Esophagus squamous epithelium (tissue), 5 donors: ENCODE results near the gene JOSD1. TPM values are rescaled to one million over a fixed set of nuclear protein-coding genes. Genes with fewer than 3 reads are reported as not detected.
A peak's percentile ranks its signal among the peaks of the same experiment; 100 is the strongest.

Source experiments
- DNase-seq: peaks from one replicate; lab custom pipeline; 2025; lab: John Stamatoyannopoulos, UW
- H3K27ac ChIP-seq, 4 donors: fragments of 200-600 bp; sonication (generic); one replicate each; pipeline ENCODE4 v1.5.1; 2016 to 2019; ENCODE audit warnings: mild to moderate bottlenecking in 1 of 4
- H3K27me3 ChIP-seq, 4 donors: fragments of 200-600 bp; sonication (generic); 1 replicate in 3 of 4; 2 replicates in 1 of 4; pipeline versions ENCODE4 v1.5.1 to v1.6.0; 2017 to 2021; ENCODE audit warnings: antibody characterized with exemption in 1 of 4
- H3K36me3 ChIP-seq, 3 donors: fragments of 200-600 bp; sonication (generic); one replicate each; pipeline ENCODE4 v1.5.1; 2016 to 2019
- H3K4me1 ChIP-seq, 3 donors: fragments of 200-600 bp; sonication (generic); one replicate each; pipeline ENCODE4 v1.5.1; 2017 to 2019
- H3K4me3 ChIP-seq, 4 donors: fragments of 200-600 bp; sonication (generic); 1 replicate in 3 of 4; 2 replicates in 1 of 4; pipeline ENCODE4 v1.5.1; 2016 to 2019; ENCODE audit warnings: mild to moderate bottlenecking in 2 of 4, moderate library complexity in 1 of 4
- H3K9me3 ChIP-seq, 3 donors: fragments of 200-600 bp; sonication (generic); one replicate each; pipeline ENCODE4 v1.5.1; 2016 to 2019
- CTCF ChIP-seq, 6 experiments: fragments of 450-650 bp in 4 of 6; fragments of 200-600 bp in 2 of 6; sonication (generic) in 2 of 6; IDR thresholded peaks; one replicate each; pipeline ENCODE4 v1.5.1; 2016 to 2019; ENCODE audit warnings: antibody characterized with exemption in 6 of 6, mild to moderate bottlenecking in 4 of 6, moderate library complexity in 4 of 6
- POLR2A ChIP-seq, 4 donors: fragments of 450-650 bp; IDR thresholded peaks; one replicate each; pipeline ENCODE4 v1.6.1; 2017; ENCODE audit warnings: antibody characterized with exemption in 4 of 4, mild to moderate bottlenecking in 4 of 4, moderate library complexity in 3 of 4
- WGBS, 2 donors: methylation state at CpG; one replicate each; pipeline ENCODE4 v1.1.5; 2018; 5-methylcytosine and 5-hydroxymethylcytosine counted together
- intact Hi-C: fragments of 100-400 bp; cut with DNase I; formaldehyde crosslinking; loops from one replicate; pipeline ENCODE4 v1.15.0; 2022
- total RNA-seq, 4 donors: library from RNA; depleted of rRNA; stranded (reverse); fragments of >200 nt; gene quantifications; one replicate each; pipeline ENCODE4 v1.1.0, GENCODE V29; 2016
- donor health status: DM: yes; HTN: yes; CAD: no.

JOSD1 gene
- total RNA-seq, 4 donors from 2014 or later = 27.8 to 48.8 (median 33.1) TPM

GRCh38 chr22:38706101-38706900 lies 5.6 kb upstream of the JOSD1 start:
- peak; percentile 16 for DNase-seq
- Histone ChIP-seq H3K9me3 (no peaks in the 10 kb centered on the region), H3K36me3 (peaks cover 0 to 22% (median 0%) of the 10 kb centered on the region in 3 donors), H3K27me3 (no peaks in the 10 kb centered on the region), H3K4me3 (peak overlapping the region; percentile 87 to 99 (median 96)), H3K4me1 (peaks cover 14 to 64% (median 27%) of the 10 kb centered on the region in 3 donors), H3K27ac (peak overlapping the region; percentile 96 to 100 (median 98))
- no peak for TF ChIP-seq POLR2A (IDR thresholded peaks at IDR 0.05)
- TF ChIP-seq CTCF (IDR thresholded peaks at IDR 0.05) = no peak
- 0 to 1% methylated on average over 10 to 17 of the region's 80 CpGs for WGBS, 2 donors
- intact Hi-C loops = loop anchor here (5.0 kb wide), 1 partner anchor 41 kb away; no protein-coding TSS in a partner anchor

- 0% methylated on average over 21 to 28 of the region's 55 CpGs for WGBS, 2 donors
- peak in 2 of 6 experiments; percentile 4 to 12 for TF ChIP-seq CTCF (IDR thresholded peaks at IDR 0.05)
- peak in 3 of 4 donors; percentile 88 to 99 (median 97) for TF ChIP-seq POLR2A (IDR thresholded peaks at IDR 0.05)
- DNase-seq = peak; percentile 99
- peaks cover 0 to 18% (median 0%) of the 10 kb centered on the region in 3 donors for H3K36me3 ChIP-seq
- no peaks in the 10 kb centered on the region for H3K27me3 ChIP-seq
- intact Hi-C loops = loop anchor here (5.0 kb wide), 1 partner anchor 42 kb away; no protein-coding TSS in a partner anchor
- peaks cover 14 to 56% (median 27%) of the 10 kb centered on the region in 3 donors for H3K4me1 ChIP-seq
- peak within 1 kb of the TSS; percentile 96 to 100 (median 98) for H3K27ac ChIP-seq
- H3K9me3 ChIP-seq = no peaks in the 10 kb centered on the region
- H3K4me3 ChIP-seq = peak within 1 kb of the TSS; percentile 87 to 99 (median 96)
These were observed 4.7 kb upstream of the JOSD1 start, which contains the start of gene GTPBP1 for GRCh38 chr22:38705235-38706100. Gene GTPBP1 (plus strand): TSS chr22:38705944. CDS start chr22:38705956, 12 bp downstream.

- TF ChIP-seq POLR2A (IDR thresholded peaks at IDR 0.05) = no peak
- TF ChIP-seq CTCF (IDR thresholded peaks at IDR 0.05) = no peak
- peak overlapping the region; percentile 7 to 58 (median 28) for H3K4me3 ChIP-seq
- H3K4me1 ChIP-seq = peaks cover 16 to 55% (median 28%) of the 10 kb centered on the region in 3 donors
- no peaks in the 10 kb centered on the region for H3K27me3 ChIP-seq
- no peak for DNase-seq
- H3K36me3 ChIP-seq = peaks cover 0 to 11% (median 0%) of the 10 kb centered on the region in 3 donors
- intact Hi-C loops = loop anchor here (5.0 kb wide), 1 partner anchor 43 kb away; no protein-coding TSS in a partner anchor
- H3K27ac ChIP-seq = peak overlapping the region; percentile 73 to 93 (median 84)
- 8 to 12% methylated on average over 10 of the region's 10 CpGs for WGBS, 2 donors
- H3K9me3 ChIP-seq = no peaks in the 10 kb centered on the region
These were observed 4.0 kb upstream of the JOSD1 start for GRCh38 chr22:38704654-38705234.

- Histone ChIP-seq H3K27ac (peak overlapping the region; percentile 96 to 99 (median 99)), H3K27me3 (no peaks in the 10 kb centered on the region), H3K4me1 (peaks cover 44 to 69% (median 53%) of the 10 kb centered on the region in 3 donors), H3K4me3 (peak overlapping the region; percentile 59 to 84 (median 75)), H3K36me3 (no peaks in the 10 kb centered on the region), H3K9me3 (no peaks in the 10 kb centered on the region)
- no peak for DNase-seq
- intact Hi-C loops = no loop called here
- WGBS, 2 donors = 0 to 3% methylated on average over 5 to 8 of the region's 57 CpGs
- TF ChIP-seq POLR2A (IDR thresholded peaks at IDR 0.05) (no peak), CTCF (IDR thresholded peaks at IDR 0.05) (no peak)
These were observed 414 bp downstream of the JOSD1 start for GRCh38 chr22:38700270-38700788.
